ENCODE data around the gene KCNJ15. TPM values are rescaled to one million over a fixed set of nuclear protein-coding genes. Genes with fewer than 3 reads are reported as not detected.

Gene KCNJ15
- total and polyA plus RNA-seq, 2 of the 8 experiments (the other 6 are each of a cell fraction or from before 2014, with no cell fraction given) = under 0.01 TPM; not detected in 1

DNA sequence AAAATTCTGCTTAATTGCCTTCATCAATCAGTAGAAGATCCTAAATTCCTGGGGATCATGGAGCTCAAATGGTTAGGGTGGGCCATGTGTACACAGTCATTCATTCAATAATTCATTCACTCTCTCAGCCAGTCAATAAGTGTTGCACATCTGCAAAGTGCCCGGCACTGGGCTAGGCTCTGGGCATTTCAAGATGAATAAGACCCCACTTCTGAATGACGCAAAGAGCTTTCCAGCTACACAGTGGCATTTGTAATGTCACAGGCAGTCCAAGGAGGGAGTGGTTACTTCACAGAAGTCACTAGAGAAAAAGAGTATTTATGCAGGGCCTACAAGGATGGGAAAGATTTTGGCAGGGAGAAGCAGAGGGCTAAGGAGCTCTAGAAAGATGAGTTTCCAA lies 93.2 kb downstream of the KCNJ15 start (continued):
- TF ChIP-seq MAFK (IDR thresholded peaks at IDR 0.05; ENCODE audit: low read depth, low read length) (no peak), EZH2 (IDR thresholded peaks at IDR 0.05; ENCODE audit: low read depth, low read length, severe bottlenecking) (no peak), SIN3A (conservative IDR thresholded peaks at IDR 0.05 in 1 of 2, IDR thresholded peaks at IDR 0.05 in 1 of 2; ENCODE audit: low read depth in 1 of 2, low read length in 2 of 2) (no peak)

Measured in H1 (cell line).